ENCODE measurements around the gene OTOS.

The OTOS gene

GRCh38 chr2:240135706-240136012 lies 4.8 kb downstream of the OTOS start:
- no peak for FAIRE-seq

- no peak for FAIRE-seq
These were observed 5.4 kb downstream of the OTOS start for GRCh38 chr2:240134956-240135520.

- FAIRE-seq, result no peak
These were observed 6.0 kb downstream of the OTOS start for GRCh38 chr2:240134466-240134865.

- no peak for FAIRE-seq
These were observed 7.1 kb downstream of the OTOS start for GRCh38 chr2:240133401-240133800.

- FAIRE-seq, result no peak
These were observed 7.8 kb downstream of the OTOS start for GRCh38 chr2:240132651-240132980.

- no peak for FAIRE-seq
These were observed 8.4 kb downstream of the OTOS start for GRCh38 chr2:240131941-240132650.

GRCh38 chr2:240131296-240131695 lies 9.2 kb downstream of the OTOS start:
- no peak for FAIRE-seq

- FAIRE-seq, result no peak
These were observed 9.9 kb downstream of the OTOS start for GRCh38 chr2:240130393-240131195.

- FAIRE-seq, result no peak
These were observed 10.6 kb downstream of the OTOS start for GRCh38 chr2:240129731-240130392.

- FAIRE-seq, result no peak
These were observed 11.1 kb downstream of the OTOS start for GRCh38 chr2:240129311-240129710.

- no peak for FAIRE-seq
These were observed 11.8 kb downstream of the OTOS start for GRCh38 chr2:240128608-240129145.

- no peak for FAIRE-seq
These were observed 12.4 kb downstream of the OTOS start for GRCh38 chr2:240127911-240128607.

GRCh38 chr2:240127191-240127750 lies 13.2 kb downstream of the OTOS start:
- FAIRE-seq, result no peak

GRCh38 chr2:240126731-240127130 lies 13.7 kb downstream of the OTOS start:
- no peak for FAIRE-seq

- no peak for FAIRE-seq
These were observed 14.7 kb downstream of the OTOS start for GRCh38 chr2:240125742-240126141.

GRCh38 chr2:240124651-240125030 lies 15.8 kb downstream of the OTOS start:
- FAIRE-seq, result no peak

GRCh38 chr2:240123821-240124650 lies 16.4 kb downstream of the OTOS start:
- FAIRE-seq, result no peak

- FAIRE-seq, result no peak
These were observed 18.8 kb downstream of the OTOS start for GRCh38 chr2:240121675-240122074.

- no peak for FAIRE-seq
These were observed 19.3 kb downstream of the OTOS start for GRCh38 chr2:240121190-240121589.

- no peak for FAIRE-seq
These were observed 26.2 kb downstream of the OTOS start for GRCh38 chr2:240114233-240114632.

- no peak for FAIRE-seq
These were observed 27.4 kb downstream of the OTOS start for GRCh38 chr2:240112914-240113690.

All from TTC549 (cell line).